GM18520 (cell line): ENCODE results near the gene ZBTB5.
A peak's percentile ranks its signal among the peaks of the same experiment; 100 is the strongest.
"Not testable (repeated sequence)": the region's sequence is repeated elsewhere in the genome, so short reads cannot be mapped to it uniquely, and the experiment has no call there.

ENCODE experiments used
- ATAC-seq: cut with Tn5 transposase; IDR thresholded peaks from one replicate; pipeline ENCODE4 v1.9.1; 2021; ENCODE audit not compliant: unreplicated experiment

Gene ZBTB5

DNA sequence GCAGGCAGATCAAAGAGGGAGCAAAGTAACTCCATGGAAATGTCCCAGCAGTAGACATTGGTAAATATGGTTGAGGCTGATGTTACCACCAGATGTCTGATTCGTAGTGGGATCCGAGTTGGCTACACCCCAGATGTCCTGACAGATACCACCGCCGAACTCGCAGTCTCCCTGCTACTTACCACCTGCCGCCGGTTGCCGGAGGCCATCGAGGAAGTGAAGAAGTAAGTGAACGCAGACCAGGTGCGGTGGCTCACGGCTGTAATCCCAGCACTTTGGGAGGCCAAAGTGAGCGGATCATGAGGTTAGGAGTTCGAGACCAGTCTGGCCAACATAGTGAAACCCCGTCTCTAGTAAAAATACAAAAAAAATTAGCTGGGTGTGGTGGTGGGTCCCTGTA is 38.8 kb downstream of the ZBTB5 start:
- not testable (repeated sequence) for ATAC-seq

DNA sequence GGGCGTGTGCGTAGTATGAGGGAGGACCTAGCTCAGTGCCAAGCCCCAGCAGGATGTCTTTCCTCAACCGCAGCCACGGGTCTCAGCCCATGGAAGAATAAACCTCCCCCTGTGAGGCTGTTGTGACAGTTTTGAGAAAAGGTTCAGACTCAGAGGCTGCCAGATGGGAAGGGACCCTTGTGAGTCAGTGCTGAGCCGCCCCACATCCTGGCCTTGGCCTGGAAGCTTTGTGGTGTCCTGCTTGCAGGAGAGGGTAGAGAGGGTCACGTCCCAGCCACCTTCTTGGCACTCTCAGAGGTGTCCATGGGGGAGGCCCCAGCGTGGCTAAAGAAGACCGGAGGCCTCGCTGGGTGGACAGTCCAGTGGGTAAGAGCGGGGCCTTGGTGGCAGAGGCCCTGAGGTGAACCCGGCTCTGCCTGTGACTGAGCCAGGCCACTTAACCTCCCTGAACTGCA is 39.9 kb downstream of the ZBTB5 start:
- no peak for ATAC-seq

DNA sequence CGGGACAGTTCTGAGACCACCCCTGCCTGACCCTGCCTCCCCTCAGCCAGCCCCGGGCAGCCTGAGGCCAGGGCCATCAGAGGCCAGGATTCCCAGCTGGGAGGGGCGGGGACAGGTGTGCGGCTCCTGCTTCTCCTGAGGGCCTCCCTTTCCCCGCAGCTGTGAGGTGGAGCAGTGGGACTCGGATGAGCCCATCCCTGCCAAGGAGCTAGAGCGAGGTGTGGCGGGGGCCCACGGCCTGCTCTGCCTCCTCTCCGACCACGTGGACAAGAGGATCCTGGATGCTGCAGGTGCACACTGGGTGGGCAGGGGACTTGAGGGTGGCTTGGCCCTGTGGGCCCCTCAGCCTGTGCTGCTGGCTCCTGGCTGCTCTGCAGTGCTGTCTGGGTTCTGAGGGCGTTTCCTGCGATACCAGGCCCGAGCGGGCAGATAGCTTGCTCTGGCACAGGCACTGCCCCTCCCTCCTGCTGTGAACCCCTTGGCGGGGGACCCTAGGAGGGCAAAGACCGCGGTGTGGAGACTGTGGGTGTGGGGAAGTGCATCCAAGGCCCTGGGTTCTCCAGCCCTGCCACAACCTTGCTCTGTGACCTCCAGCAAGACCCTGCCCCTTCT is 40.5 kb downstream of the ZBTB5 start:
- no peak for ATAC-seq

DNA sequence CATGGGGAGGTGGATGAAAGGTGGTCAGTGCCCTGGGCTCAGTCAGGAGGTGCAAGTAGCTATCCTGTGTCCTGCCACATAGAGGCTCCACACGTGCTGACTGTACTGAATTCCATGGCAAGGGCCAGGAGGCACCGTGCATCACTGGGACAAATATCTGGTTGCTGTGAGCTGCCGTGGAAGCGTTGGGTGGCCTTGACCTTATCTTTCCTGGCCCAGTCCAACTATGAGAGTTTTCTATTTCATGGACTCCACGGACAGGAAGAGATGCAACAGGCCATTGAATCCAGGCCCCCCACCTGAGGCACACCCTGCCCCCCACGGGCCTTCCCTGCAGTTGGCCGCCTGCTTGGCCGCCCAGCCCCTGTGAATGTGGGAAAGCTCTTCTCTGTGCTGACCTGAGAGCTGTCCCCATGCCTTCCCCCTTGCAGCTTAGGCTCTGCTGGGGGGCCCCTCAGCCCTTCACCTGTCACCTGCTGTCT is 41.0 kb downstream of the ZBTB5 start:
- ATAC-seq, result no peak

DNA sequence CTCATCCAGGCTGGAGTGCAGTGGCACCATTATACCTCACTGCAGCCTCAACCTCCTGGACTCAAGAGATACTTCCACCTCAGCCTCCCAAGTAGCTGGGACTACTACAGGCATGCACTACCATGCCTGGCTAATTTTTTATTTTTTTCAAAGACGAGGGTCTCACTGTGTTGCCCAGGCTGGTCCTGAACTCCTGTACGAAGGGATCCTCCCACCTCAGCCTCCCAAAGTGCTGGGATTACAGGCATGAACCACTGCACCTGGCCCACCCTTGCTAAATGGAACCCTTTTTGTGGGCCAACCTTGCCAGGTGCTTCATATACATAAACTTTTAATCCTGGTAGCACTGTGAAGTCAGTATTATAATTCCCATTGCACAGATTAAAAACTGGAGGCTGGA is 41.7 kb downstream of the ZBTB5 start:
- no peak for ATAC-seq

DNA sequence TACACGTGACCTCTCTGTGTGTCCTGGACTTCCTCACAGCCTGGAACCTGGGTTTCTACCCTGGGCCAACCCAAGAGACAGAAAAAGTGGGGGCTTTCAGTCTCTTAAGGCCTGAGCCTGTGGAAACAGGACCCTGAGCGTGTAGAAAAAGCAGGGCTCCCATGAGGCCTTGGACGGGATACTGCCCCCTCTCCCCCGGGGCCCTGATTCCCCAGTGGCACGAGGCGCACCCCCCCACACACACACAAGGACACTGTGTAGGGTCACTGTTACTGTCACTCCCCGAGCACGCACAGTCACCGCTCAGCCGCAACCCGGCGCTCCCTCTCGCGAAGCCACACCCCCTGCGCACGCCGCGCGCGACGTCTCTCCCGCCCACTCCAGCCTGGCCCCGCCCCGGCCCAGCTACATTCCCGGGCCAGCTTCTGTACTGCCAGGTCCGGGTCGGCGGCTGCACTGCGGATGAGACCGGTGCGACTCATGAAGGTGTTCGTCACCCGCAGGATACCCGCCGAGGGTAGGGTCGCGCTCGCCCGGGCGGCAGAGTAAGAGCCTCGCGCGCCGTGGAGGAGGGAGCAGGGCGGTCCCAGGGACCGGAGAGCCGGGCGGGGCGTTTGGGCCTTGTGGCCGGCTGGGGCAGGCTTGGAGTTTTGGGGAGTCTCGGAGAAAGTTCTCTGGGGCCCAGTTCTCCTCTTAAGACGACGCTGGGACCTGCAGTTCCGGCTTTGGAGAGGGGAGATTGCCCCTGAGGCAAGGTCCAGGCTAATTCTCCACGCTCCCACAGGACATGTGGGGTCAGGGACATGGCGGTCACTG is 42.8 kb downstream of the ZBTB5 start, which contains the start of gene GRHPR:
Gene GRHPR, plus strand, starts transcription at position 408 of the 816 bp plus-strand sequence. Its CDS starts 55 bp downstream, at position 463.
- peak; percentile 87 for ATAC-seq

DNA sequence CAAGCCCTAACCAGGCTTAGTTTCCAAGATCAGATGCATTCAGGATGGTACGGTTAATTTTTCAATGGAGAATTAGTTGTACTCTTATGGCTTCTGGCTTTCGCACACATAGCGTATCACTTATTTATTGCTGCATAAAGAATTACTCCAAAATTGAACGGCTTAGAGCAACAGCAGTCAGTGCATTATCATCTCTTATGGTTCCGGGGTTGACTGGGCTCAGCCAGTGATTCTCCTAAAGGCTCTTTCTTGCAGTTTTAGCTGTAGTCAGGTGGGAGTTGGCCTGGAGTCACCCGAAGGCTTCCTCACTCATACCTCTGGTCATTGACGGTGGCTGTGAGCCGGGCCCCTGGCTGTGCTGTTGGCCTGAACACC is 43.3 kb downstream of the ZBTB5 start:
- no peak for ATAC-seq

DNA sequence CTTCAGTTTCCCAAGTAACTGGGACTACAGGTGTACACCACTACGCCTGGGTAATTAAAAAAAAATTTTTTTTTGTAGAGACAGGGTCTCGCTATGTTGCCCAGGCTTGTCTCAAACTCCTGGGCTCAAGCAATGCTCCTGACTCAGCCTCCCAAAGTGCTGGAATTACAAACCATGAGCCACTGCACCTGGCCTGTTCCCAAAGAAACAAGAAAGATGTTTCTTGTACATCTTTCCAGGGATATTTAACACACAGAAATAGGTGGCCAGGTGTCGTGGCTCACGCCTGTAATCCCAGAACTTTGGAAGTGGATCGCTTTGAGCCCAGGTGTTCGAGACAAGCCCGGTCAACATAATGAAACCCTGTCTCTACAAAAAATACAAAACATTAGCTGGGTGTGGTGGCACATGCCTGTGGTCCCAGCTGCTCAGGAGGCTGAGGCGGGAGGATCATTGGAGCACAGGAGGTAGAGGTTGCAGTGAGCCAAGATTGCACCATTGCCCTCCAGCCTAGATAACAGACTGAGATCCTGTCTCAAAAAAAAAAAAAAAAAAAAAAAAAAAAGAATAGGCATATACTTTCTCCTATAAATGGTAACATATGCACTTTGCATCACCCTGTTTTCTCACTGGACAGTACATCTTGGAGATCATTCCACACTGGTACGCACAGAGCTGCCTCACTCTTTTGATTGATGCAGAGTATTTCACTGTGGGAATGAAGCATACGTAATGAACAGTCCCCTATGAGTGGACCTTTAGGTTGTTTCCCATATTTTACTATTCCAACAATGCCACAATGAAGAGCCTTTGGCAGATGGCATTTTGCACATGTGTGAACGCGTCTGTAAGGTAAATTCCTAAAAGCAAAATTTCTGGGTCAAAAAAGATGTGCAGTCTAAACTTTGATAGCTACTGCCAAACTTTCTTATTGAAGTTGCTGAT is 44.7 kb downstream of the ZBTB5 start:
- ATAC-seq, result no peak

DNA sequence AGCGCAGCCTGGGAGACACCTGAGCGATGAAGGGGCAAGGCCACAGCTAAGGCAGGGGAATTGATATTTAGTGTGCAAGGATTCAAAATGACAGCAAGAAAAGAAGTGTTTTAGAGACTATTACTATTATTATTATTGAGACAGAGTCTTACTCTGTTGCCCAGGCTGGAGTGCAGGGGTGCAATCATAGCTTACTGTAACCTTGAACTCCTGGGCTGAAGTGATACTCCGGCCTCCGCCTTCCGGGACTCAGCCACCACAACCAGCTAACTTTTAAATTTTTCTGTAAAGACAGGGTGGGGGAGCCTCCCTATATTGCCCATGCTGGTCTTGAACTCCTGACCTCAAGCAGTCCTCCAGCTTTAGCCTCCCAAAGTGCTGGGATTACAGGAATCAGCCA is 46.0 kb downstream of the ZBTB5 start:
- no peak for ATAC-seq

DNA sequence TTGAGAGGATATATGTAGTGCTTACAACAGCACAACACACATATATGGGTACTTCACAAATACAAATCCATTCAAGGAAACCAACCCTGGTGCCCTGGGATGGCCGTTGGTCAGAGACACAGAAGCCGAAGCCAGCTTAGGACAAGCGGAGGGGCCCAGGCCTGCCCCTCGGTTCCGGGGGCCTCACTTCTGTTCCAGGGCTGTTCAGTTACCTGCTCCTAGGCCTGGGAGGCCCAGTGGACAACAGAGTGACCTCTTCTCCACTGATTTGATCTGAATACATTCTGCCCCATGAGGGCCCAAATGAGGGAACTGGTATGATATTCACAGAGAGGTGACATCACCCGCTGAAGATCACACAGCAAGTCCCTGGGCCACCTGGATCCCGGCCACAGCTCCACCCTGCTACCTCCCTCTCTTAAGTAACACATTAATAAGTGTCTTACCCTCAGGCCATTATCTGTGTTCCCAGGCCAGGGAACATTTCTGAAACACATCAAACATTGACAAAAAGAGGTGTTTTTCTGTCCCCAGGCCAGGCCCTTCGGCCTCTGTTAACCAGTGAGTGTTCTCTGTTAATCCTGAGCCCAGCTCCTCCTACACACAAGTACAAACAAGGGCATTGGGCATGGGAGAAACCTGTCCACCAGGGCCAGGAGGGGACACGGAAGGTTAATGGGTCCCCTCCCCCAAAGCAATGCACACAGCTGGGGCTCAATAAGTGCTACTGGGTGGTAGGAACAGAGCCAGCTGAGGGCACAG is 47.2 kb downstream of the ZBTB5 start:
- ATAC-seq, result no peak

DNA sequence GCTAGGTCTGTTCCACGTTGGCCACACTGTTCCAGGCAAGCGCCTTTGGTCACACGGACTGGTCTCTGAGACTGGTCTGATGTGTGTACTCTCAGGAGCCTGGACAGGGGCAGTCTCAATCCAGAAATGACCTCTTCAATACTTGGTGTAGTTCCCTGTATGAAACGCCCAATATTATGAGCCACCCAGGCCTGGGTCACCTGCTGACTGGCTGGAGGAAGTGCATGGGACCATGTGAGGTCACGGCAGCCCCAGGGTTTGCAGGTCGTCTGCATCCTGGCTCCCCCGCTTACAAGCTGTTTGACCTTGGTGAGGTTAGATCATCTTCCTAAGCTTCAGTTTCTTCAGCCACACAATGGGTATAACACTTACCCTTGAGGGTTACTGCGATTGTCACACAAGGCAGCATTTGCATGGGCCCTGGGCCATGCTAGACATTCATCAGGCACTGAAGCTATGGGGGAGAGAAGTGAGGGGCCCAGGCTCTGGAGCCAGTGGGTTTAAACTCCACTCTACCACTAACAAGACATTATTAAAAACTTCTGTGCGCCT is 47.9 kb downstream of the ZBTB5 start:
- no peak for ATAC-seq

DNA sequence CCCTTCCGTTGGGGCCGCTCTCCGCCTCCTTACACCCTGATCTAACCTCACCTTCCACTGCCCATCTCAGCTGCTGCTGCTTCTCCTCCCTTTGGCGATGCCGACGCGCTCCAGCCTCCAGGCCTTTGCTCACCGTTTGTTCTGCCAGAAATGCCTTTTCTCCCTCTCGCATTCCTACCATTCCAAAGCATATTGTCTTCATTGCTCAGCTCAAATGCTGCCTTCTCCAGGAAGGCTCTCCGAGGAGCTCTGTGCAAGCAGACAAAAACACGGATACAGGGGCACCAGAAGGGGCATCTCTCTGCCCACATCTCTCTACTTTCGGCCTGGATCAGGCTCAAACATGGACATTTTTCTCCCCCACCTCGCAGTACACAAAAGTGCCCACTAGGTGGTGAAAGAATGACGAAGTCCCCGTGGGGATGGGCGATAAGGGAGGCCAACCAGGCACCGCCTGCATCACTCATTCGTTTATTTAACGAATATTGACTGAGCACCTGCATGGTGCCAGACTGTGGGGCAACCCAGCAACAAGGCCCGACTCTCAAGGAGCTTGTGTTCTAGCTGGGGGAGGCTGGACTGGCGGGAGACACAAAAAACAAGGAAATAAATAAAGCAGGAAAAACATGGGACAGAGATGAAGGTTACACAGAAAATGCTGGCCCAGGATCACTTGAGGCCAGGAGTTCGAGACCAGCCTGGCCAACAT is 50.1 kb downstream of the ZBTB5 start:
- ATAC-seq, result peak; percentile 24

DNA sequence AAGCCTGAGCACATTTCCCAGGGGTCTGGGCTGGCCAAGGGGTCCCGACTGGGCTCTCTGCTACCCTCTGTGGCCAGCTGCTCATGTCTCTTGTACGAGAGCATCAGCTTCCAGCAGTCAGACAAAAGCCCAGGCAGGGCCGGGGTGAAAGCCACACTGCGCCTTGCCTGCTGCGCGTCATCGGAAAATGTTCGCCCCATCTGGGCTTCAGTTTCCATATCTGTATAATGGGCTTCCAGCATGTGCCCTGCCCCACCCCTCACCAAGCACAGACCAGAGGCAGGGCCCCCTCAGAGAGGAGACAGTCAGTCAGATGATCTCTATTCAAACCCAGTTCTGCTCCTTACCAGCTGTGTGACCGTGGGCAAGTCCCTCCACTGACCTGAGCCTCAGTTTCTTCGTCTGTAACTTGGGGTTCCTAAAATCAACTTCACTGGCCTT is 50.7 kb downstream of the ZBTB5 start:
- ATAC-seq, result no peak

DNA sequence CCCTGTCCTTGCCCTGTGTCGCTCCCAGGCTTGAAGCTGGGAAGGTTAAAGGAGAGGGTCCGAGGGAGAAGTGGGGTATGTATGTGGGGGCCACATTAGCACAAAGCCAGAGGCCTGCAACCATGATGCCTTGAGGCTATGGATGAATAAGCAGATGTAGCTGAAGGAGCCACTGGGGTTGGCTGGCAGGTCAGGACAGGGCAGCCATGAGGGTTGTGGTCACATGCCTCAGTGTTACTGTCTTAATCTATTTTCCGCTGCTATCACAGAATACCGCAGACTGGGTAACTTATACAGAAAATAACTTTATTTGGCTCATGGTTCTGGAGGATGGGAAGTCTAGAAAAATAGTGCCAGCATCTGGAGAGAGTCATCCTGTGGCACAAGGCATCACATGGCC is 51.9 kb downstream of the ZBTB5 start:
- no peak for ATAC-seq

DNA sequence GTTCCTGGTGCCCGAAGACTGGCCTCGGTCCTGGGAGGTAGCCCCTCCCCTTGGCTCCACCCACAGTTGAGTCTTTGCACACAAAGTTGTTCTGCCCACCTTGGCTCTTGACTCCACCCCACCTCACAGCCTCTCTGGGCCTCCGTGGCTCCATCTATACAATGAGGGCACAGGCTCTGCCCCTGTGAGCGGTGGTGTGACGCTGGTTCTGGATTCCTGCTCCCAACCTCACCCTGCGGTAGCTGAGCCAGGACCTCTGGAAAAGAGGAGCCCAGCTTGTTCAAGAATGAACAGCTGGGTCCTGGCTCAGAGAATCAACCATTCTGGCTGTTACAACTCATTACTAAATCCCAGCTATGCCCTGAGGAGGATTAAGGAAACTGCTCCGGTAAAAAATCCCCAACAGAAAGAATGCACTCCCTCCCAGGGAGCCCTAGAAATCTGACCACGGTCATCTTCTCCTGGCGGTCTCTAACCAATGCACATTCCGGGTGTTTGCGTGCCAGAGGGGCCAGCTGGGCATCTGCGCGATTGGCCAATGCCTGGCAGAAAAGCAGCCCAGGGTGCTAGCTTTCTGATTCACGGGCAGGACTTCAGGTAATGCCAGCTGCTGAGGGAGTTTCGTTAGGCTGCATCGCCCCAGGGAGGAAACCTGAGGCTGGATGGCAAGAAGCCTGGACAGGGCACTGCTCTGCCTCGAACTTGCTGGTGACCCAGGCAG is 52.7 kb downstream of the ZBTB5 start:
- ATAC-seq, result no peak

DNA sequence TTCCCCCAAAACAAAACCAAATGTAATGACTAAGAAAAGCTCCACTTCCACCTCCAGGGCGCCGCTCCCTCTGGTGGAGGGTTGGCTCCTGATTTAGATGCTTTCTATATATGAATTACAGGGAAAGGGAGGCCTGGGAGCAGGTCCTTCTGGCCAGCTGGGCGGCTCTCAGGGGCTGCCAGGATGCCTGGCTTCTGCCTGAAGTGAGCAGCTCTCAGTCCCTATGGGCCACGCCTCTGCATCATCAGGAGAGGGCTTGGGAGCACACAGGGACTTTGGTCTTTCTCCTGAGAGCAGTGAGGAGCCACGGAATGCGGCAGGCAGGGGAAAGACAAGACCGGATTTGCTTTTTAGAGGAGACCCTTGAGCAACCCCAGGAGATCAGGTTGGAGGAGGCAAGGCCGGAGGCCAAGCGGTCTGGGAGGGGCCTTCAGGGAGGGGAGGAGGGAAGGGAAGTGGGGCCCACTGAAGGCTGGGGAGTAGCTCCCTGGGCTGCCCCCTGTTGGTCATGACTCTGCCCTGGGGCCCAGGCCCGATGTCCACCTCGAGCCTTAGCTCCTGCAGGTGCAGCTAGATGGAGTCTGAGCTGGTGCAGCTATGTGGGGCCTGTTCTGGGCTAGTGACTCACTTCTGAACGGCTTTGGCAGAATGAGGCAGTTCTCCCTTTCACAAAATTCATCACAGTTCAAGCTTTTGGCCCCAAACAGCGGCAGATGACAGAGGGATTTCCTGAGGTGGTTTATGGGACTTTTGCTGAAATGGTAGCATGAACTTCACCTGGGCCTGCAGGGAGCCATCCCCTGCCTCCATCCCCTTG is 54.1 kb downstream of the ZBTB5 start:
- peak; percentile 17 for ATAC-seq

DNA sequence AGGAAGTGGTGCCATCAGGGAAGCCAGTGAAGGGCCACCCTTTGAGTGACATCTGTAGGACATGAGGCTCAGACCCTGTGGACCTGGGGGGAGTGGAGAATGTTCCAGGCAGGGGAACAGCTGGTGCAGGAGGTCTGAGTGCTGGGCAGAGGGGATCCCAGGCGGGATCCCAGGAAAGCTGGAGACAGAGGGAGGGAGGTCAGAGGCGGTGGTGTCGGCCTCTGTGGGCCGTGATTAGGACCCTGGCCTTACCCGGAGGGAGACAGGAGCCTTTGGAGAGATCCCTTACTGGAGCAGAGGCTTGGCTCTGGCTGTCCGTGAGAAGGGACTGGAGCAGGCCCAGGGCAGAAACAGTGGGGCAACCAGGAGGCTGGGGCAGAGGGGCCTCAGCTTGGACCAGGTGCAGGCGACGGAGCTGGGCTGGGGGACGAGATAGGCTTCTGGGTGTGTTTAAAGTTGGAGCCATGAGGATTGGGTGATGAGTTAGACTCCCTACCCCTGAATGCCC is 54.8 kb downstream of the ZBTB5 start:
- no peak for ATAC-seq
